Measurements from ENCODE around the gene PDE5A.

The PDE5A gene

GRCh38 chr4:119506806-119507205 is 121.8 kb downstream of the PDE5A start:
- TF ChIP-seq CTCF (IDR thresholded peaks at IDR 0.05; ENCODE audit: borderline replicate concordance, extremely low read depth, low read length, poor library complexity, severe bottlenecking) (no peak), EZH2 (IDR thresholded peaks at IDR 0.05; ENCODE audit: borderline replicate concordance, low read depth, low read length, severe bottlenecking) (no peak)
- Histone ChIP-seq H3K79me2 (ENCODE audit: insufficient read depth, low read length) (no peaks in the 10 kb centered on the region), H3K36me3 (ENCODE audit: insufficient read depth, low read length) (peaks cover 4% of the 10 kb centered on the region; the same call in 1 of the 2 replicates), H2AFZ (ENCODE audit: low read depth, low read length) (no peak overlapping the region), H3K4me1 (ENCODE audit: insufficient read depth, low read length) (no peaks in the 10 kb centered on the region), H3K9ac (ENCODE audit: low read depth, low read length) (no peak overlapping the region), H3K27me3 (ENCODE audit: insufficient read depth, low read length, poor library complexity) (no peaks in the 10 kb centered on the region), H4K20me1 (ENCODE audit: insufficient read depth, low read length) (no peaks in the 10 kb centered on the region), H3K4me2 (ENCODE audit: insufficient read depth, low read length) (no peak overlapping the region), H3K4me3 (ENCODE audit: low read depth in 1 of 2, low read length in 2 of 2) (no peak overlapping the region), H3K27ac (ENCODE audit: low read length) (no peak overlapping the region), H3K9me3 (ENCODE audit: insufficient read depth, low read length, severe bottlenecking) (no peaks in the 10 kb centered on the region)
- no peak for DNase-seq
- ATAC-seq (ENCODE audit: insufficient read depth, low read depth) = no peak

- no peaks in the 10 kb centered on the region for H3K9me3 ChIP-seq (ENCODE audit: insufficient read depth, low read length, severe bottlenecking)
- H3K9ac ChIP-seq (ENCODE audit: low read depth, low read length) = no peak overlapping the region
- H3K4me2 ChIP-seq (ENCODE audit: insufficient read depth, low read length) = no peak overlapping the region
- H3K4me3 ChIP-seq (ENCODE audit: low read depth in 1 of 2, low read length in 2 of 2) = no peak overlapping the region
- no peaks in the 10 kb centered on the region for H3K27me3 ChIP-seq (ENCODE audit: insufficient read depth, low read length, poor library complexity)
- H3K36me3 ChIP-seq (ENCODE audit: insufficient read depth, low read length) = peaks cover 9% of the 10 kb centered on the region; the same call in 1 of the 2 replicates
- TF ChIP-seq EZH2 (IDR thresholded peaks at IDR 0.05; ENCODE audit: borderline replicate concordance, low read depth, low read length, severe bottlenecking) (no peak), CTCF (IDR thresholded peaks at IDR 0.05; ENCODE audit: borderline replicate concordance, extremely low read depth, low read length, poor library complexity, severe bottlenecking) (no peak)
- no peak for ATAC-seq (ENCODE audit: insufficient read depth, low read depth)
- H2AFZ ChIP-seq (ENCODE audit: low read depth, low read length) = no peak overlapping the region
- no peaks in the 10 kb centered on the region for H3K79me2 ChIP-seq (ENCODE audit: insufficient read depth, low read length)
- H3K27ac ChIP-seq (ENCODE audit: low read length) = no peak overlapping the region
- H3K4me1 ChIP-seq (ENCODE audit: insufficient read depth, low read length) = no peaks in the 10 kb centered on the region
- no peak for DNase-seq
- H4K20me1 ChIP-seq (ENCODE audit: insufficient read depth, low read length) = no peaks in the 10 kb centered on the region
Measured at GRCh38 chr4:119504616-119505015, 124.0 kb downstream of the PDE5A start.

- Histone ChIP-seq H3K9ac (ENCODE audit: low read depth, low read length) (no peak overlapping the region), H3K4me1 (ENCODE audit: insufficient read depth, low read length) (no peaks in the 10 kb centered on the region), H3K4me2 (ENCODE audit: insufficient read depth, low read length) (no peak overlapping the region), H2AFZ (ENCODE audit: low read depth, low read length) (no peak overlapping the region), H3K27me3 (ENCODE audit: insufficient read depth, low read length, poor library complexity) (no peaks in the 10 kb centered on the region), H4K20me1 (ENCODE audit: insufficient read depth, low read length) (no peaks in the 10 kb centered on the region), H3K4me3 (ENCODE audit: low read depth in 1 of 2, low read length in 2 of 2) (no peak overlapping the region), H3K9me3 (ENCODE audit: insufficient read depth, low read length, severe bottlenecking) (no peaks in the 10 kb centered on the region), H3K79me2 (ENCODE audit: insufficient read depth, low read length) (no peaks in the 10 kb centered on the region), H3K27ac (ENCODE audit: low read length) (no peak overlapping the region), H3K36me3 (ENCODE audit: insufficient read depth, low read length) (peaks cover 32% of the 10 kb centered on the region)
- TF ChIP-seq EZH2 (IDR thresholded peaks at IDR 0.05; ENCODE audit: borderline replicate concordance, low read depth, low read length, severe bottlenecking) = no peak
- no peak for TF ChIP-seq CTCF (IDR thresholded peaks at IDR 0.05; ENCODE audit: borderline replicate concordance, extremely low read depth, low read length, poor library complexity, severe bottlenecking)
- DNase-seq (no peak), ATAC-seq (ENCODE audit: insufficient read depth, low read depth) (no peak)
Measured at GRCh38 chr4:119501740-119502139, 126.9 kb downstream of the PDE5A start.

GRCh38 chr4:119498527-119498926 is 130.1 kb downstream of the PDE5A start:
- peaks cover 61% of the 10 kb centered on the region for H3K36me3 ChIP-seq (ENCODE audit: insufficient read depth, low read length)
- H3K4me3 ChIP-seq (ENCODE audit: low read depth in 1 of 2, low read length in 2 of 2) = no peak overlapping the region
- H3K79me2 ChIP-seq (ENCODE audit: insufficient read depth, low read length) = no peaks in the 10 kb centered on the region
- no peaks in the 10 kb centered on the region for H3K4me1 ChIP-seq (ENCODE audit: insufficient read depth, low read length)
- no peak overlapping the region for H2AFZ ChIP-seq (ENCODE audit: low read depth, low read length)
- TF ChIP-seq EZH2 (IDR thresholded peaks at IDR 0.05; ENCODE audit: borderline replicate concordance, low read depth, low read length, severe bottlenecking) = no peak
- TF ChIP-seq CTCF (IDR thresholded peaks at IDR 0.05; ENCODE audit: borderline replicate concordance, extremely low read depth, low read length, poor library complexity, severe bottlenecking) = no peak
- no peaks in the 10 kb centered on the region for H4K20me1 ChIP-seq (ENCODE audit: insufficient read depth, low read length)
- no peak overlapping the region for H3K4me2 ChIP-seq (ENCODE audit: insufficient read depth, low read length)
- H3K9ac ChIP-seq (ENCODE audit: low read depth, low read length) = no peak overlapping the region
- H3K9me3 ChIP-seq (ENCODE audit: insufficient read depth, low read length, severe bottlenecking) = no peaks in the 10 kb centered on the region
- no peak overlapping the region for H3K27ac ChIP-seq (ENCODE audit: low read length)
- no peaks in the 10 kb centered on the region for H3K27me3 ChIP-seq (ENCODE audit: insufficient read depth, low read length, poor library complexity)
- ATAC-seq (ENCODE audit: insufficient read depth, low read depth) (no peak), DNase-seq (no peak)

All from DND-41 (cell line).